ENCODE measurements around the gene KCND2. TPM values are rescaled to one million over a fixed set of nuclear protein-coding genes. Genes with fewer than 3 reads are reported as not detected.

Gene KCND2
- polyA plus RNA-seq, 2 of the 4 experiments (the other 2 are of a cell fraction), result 0.01 TPM; not detected in 1

DNA sequence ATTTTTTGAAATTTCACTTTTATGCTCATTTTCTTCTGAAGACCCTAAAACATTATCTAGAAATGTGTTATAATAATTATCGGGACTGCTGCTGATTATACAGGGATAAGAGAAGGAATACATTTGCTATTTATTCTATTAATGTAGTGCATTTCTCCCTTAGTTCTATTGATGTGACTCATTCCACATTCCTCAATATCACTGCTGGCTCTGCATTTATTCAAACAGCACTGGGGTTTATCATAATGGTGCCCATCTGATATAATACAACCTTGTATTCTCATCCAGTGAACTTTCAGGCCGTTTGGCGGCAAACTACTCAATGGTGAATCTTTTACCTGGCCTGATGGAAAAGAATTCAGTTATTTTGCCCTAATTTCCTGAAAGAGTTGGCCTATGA is 7.8 kb downstream of the KCND2 start:
- CTCF ChIA-PET, result no interaction called here

GRCh38 chr7:120293027-120293426 is 20.1 kb downstream of the KCND2 start:
- DNase-seq (ENCODE audit: low read depth in 1 of 2, low spot score in 1 of 2), result no peak
- H3K4me1 ChIP-seq, result no peaks in the 10 kb centered on the region
- H3K4me3 ChIP-seq, result no peak overlapping the region
- TF ChIP-seq FOSB (CRISPR knock-in tag; IDR thresholded peaks at IDR 0.05), result no peak
- no peak for TF ChIP-seq CBX2 (IDR thresholded peaks at IDR 0.05; ENCODE audit: borderline replicate concordance, low read depth)
- CTCF ChIA-PET, result no interaction called here
- POLR2A ChIA-PET, result no interaction called here
- no peak overlapping the region for H3K4me2 ChIP-seq
- no peak overlapping the region for H3K27ac ChIP-seq
- H3K9me3 ChIP-seq, result no peaks in the 10 kb centered on the region
- ATAC-seq, result no peak
- no peak for FAIRE-seq

More for the DNA sequence above, 7.8 kb downstream of the KCND2 start:
- H3K27ac ChIP-seq, result no peak overlapping the region
- H3K4me2 ChIP-seq, result no peak overlapping the region
- no peak for ATAC-seq
- no peak for DNase-seq (ENCODE audit: low read depth in 1 of 2, low spot score in 1 of 2)
- 38% methylated on average over 3 of the region's 3 CpGs for WGBS (ENCODE audit: missing lambda C conversion rate)
- no peaks in the 10 kb centered on the region for H3K9me3 ChIP-seq
- no peak for FAIRE-seq
- no peak for TF ChIP-seq NPAS2 (CRISPR knock-in tag; IDR thresholded peaks at IDR 0.05; ENCODE audit: borderline replicate concordance)
- TF ChIP-seq SREBF2 (IDR thresholded peaks at IDR 0.05), result no peak
- no peak for TF ChIP-seq EP300 (IDR thresholded peaks at IDR 0.05)
- TF ChIP-seq ATOH8 (CRISPR knock-in tag; IDR thresholded peaks at IDR 0.05; ENCODE audit: low read depth), result no peak
- no peak for TF ChIP-seq CTCF (IDR thresholded peaks at IDR 0.05)
- TF ChIP-seq ZNF302 (CRISPR knock-in tag; IDR thresholded peaks at IDR 0.05), result no peak
- no peak for TF ChIP-seq GATA3 (IDR thresholded peaks at IDR 0.05; ENCODE audit: borderline replicate concordance)
- no peak for TF ChIP-seq HOXB5 (CRISPR knock-in tag; IDR thresholded peaks at IDR 0.05)
- TF ChIP-seq, protein P1, sequence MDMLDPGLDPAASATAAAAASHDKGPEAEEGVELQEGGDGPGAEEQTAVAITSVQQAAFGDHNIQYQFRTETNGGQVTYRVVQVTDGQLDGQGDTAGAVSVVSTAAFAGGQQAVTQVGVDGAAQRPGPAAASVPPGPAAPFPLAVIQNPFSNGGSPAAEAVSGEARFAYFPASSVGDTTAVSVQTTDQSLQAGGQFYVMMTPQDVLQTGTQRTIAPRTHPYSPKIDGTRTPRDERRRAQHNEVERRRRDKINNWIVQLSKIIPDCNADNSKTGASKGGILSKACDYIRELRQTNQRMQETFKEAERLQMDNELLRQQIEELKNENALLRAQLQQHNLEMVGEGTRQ (IDR thresholded peaks at IDR 0.05), result no peak
- no peak for TF ChIP-seq KDM5A (IDR thresholded peaks at IDR 0.05)
- TF ChIP-seq TFCP2L1 (CRISPR knock-in tag; IDR thresholded peaks at IDR 0.05), result no peak
- no peak for TF ChIP-seq CHD2 (IDR thresholded peaks at IDR 0.05; ENCODE audit: low read length, partially characterized antibody)
- no peak for TF ChIP-seq TP53 (CRISPR knock-in tag; IDR thresholded peaks at IDR 0.05)
- no peak for TF ChIP-seq CHD4 (IDR thresholded peaks at IDR 0.05; ENCODE audit: borderline replicate concordance)
- no peak for TF ChIP-seq HDAC2 (IDR thresholded peaks at IDR 0.05)
- H3K4me1 ChIP-seq, result no peaks in the 10 kb centered on the region
- POLR2A ChIA-PET, result no interaction called here
- H3K4me3 ChIP-seq, result no peak overlapping the region

GRCh38 chr7:120302190-120302589 is 29.2 kb downstream of the KCND2 start:
- FAIRE-seq, result no peak
- H3K4me2 ChIP-seq, result no peak overlapping the region
- TF ChIP-seq HDAC2 (IDR thresholded peaks at IDR 0.05), result no peak
- no peak for TF ChIP-seq SMC3 (IDR thresholded peaks at IDR 0.05)
- no peak for TF ChIP-seq BHLHE40 (IDR thresholded peaks at IDR 0.05; ENCODE audit: low read depth, low read length)
- TF ChIP-seq POLR2AphosphoS2 (conservative IDR thresholded peaks at IDR 0.05; ENCODE audit: low read length), result no peak
- TF ChIP-seq, protein P2, sequence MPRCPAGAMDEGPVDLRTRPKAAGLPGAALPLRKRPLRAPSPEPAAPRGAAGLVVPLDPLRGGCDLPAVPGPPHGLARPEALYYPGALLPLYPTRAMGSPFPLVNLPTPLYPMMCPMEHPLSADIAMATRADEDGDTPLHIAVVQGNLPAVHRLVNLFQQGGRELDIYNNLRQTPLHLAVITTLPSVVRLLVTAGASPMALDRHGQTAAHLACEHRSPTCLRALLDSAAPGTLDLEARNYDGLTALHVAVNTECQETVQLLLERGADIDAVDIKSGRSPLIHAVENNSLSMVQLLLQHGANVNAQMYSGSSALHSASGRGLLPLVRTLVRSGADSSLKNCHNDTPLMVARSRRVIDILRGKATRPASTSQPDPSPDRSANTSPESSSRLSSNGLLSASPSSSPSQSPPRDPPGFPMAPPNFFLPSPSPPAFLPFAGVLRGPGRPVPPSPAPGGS (IDR thresholded peaks at IDR 0.05), result no peak
- 27% methylated on average over 7 of the region's 7 CpGs for WGBS (ENCODE audit: missing lambda C conversion rate)
- no peak for DNase-seq (ENCODE audit: low read depth in 1 of 2, low spot score in 1 of 2)
- H3K4me3 ChIP-seq, result no peak overlapping the region
- CTCF ChIA-PET, result no interaction called here
- H3K9me3 ChIP-seq, result no peaks in the 10 kb centered on the region
- no peak for ATAC-seq
- H3K27ac ChIP-seq, result no peak overlapping the region
- POLR2A ChIA-PET, result no interaction called here
- H3K4me1 ChIP-seq, result no peaks in the 10 kb centered on the region
